Retinal pigment epithelial cell (primary cell): ENCODE measurements around the gene UGT3A1.

Experiments used
- DNase-seq: peaks from one replicate; pipeline ENCODE4 v3.0.0-alpha.2; 2010; ENCODE audit warnings: low read depth
- H3K4me3 ChIP-seq: 2 replicates; pipeline ENCODE4 v1.5.1; 2011; ENCODE audit warnings: mild to moderate bottlenecking, low read length, control low read depth, moderate library complexity
- TF ChIP-seq, protein P1 (sequence below): conservative IDR thresholded peaks from 2 replicates; pipeline ENCODE4 v1.5.1; 2011; ENCODE audit warnings: low read depth, low read length, control low read depth, inconsistent platforms

The UGT3A1 gene

DNA sequence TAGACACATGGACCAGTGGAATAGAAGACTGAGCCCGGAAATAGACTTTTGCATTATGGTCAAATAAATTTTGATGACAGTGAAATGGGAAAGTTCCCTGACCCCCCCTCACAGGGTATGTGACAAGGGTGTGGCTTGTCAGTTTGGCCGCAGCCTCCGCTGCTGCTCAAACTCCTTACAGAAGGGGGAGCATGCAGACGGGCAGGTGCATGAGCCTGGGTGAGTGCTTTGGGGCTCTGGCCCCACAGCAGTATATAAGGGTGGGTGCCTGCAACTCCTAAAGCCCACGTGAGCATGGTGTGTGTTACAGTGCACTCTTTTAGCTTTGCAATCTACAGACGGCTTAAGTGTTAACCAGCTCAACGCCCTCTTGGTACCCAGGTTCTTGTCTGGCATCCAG, 30.9 kb downstream of the UGT3A1 start:
- TF ChIP-seq, protein P1, sequence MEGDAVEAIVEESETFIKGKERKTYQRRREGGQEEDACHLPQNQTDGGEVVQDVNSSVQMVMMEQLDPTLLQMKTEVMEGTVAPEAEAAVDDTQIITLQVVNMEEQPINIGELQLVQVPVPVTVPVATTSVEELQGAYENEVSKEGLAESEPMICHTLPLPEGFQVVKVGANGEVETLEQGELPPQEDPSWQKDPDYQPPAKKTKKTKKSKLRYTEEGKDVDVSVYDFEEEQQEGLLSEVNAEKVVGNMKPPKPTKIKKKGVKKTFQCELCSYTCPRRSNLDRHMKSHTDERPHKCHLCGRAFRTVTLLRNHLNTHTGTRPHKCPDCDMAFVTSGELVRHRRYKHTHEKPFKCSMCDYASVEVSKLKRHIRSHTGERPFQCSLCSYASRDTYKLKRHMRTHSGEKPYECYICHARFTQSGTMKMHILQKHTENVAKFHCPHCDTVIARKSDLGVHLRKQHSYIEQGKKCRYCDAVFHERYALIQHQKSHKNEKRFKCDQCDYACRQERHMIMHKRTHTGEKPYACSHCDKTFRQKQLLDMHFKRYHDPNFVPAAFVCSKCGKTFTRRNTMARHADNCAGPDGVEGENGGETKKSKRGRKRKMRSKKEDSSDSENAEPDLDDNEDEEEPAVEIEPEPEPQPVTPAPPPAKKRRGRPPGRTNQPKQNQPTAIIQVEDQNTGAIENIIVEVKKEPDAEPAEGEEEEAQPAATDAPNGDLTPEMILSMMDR = no peak
- H3K4me3 ChIP-seq = no peak overlapping the region
- no peak for DNase-seq

DNA sequence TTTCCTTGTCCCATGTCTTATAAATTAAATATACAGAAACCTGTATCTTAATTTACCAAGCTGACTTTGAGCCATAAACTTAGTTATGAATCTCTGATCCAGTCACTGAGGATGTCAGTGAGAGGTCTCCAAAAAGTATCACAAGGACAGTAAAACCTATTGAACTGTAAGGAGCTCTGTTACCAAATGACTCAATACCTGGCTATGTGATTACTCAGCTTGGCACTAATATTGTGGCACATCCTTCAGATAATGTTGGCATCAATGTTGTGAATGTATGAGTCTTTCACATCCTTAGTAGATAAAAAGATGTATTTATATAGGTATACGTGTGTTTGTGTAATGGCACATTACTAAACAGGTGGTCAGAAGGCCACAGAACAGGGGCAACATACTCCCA, 34.8 kb downstream of the UGT3A1 start:
- DNase-seq = no peak
- no peak overlapping the region for H3K4me3 ChIP-seq
- TF ChIP-seq, protein P1 = no peak

DNA sequence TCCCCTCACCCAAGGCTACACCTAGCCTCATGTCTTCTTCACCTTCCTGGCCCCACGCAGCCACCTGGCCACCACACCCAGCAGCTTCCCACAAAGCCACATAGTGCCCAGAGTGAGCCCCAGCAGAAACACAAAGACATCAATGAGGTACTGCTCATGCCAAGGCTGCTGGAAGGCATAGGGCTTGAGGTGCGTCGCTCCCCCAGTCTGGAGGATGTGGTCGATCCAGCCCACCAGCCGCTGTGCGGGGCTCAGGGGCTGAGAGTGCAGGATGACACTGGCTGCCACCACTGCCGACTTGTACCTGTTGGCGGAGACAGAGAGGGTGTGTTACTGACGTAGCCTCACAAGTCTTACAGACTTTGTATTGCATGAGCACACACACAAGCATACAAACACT, 37.0 kb downstream of the UGT3A1 start:
- no peak for DNase-seq
- H3K4me3 ChIP-seq = no peak overlapping the region
- TF ChIP-seq, protein P1 = no peak

DNA sequence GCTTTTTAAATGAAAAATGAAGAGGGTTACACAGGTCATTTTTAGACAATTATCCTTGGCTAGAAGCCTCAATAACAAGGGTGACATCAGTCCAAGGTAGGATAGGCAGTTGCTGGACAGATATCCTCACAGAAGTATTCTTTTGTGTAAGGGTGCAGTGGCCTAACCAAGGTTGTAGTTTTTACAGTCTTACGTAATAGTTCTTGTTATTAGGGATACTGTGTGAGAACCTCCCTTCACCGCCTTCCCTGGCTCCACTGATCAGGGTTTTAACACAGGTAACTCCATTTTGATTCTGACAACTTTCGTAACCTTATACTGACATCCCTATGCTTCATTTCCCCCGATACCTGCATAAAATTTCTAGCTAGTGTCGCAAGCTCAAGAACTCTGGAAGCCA, 44.1 kb downstream of the UGT3A1 start:
- TF ChIP-seq, protein P1 = no peak
- no peak overlapping the region for H3K4me3 ChIP-seq
- no peak for DNase-seq

- TF ChIP-seq, protein P1 = peak; percentile 23
- DNase-seq = no peak
- no peak overlapping the region for H3K4me3 ChIP-seq
Measured at GRCh38 chr5:35939639-35940038, 51.6 kb downstream of the UGT3A1 start.

DNA sequence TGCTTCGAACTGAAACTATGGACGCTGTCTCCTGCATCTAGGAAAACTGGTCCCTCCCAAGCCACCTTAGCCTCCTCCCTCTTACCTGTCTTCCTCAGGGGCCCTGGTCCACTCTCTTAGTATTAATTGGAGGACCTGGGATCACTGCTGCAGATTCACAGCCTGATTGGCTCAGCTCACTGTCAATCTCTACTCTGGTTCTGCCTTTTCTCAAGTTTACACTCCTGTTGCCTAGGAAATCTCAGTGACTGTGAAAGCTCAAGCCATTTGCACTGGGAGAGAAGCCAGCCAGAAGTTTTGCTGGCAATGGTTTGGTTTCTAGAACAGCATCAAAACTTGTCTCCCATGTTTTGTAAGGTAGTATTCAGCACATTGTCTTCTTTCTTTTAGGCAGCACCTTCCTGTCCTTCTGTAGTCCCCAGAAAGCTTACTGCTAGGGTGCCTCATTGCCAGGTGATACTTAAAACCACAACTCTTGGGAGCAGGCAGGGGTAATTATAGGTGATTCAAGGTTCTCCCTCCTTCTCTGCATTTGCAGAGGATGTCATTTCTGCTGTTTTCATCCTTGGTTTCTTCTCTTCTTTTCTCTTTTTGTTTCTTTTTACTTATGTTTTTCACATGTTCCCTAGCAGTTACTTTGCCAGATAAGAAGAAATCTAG, 52.5 kb downstream of the UGT3A1 start, which contains the start of gene CAPSL:
Gene CAPSL, minus strand, starts transcription at position 55 of the 660 bp plus-strand sequence. CDS start 17,502 bp downstream, outside the sequence.
- no peak within 1 kb of the TSS for H3K4me3 ChIP-seq
- DNase-seq = peak; percentile 79
- TF ChIP-seq, protein P1 = no peak

GRCh38 chr5:35926389-35927051, 64.7 kb downstream of the UGT3A1 start:
- TF ChIP-seq, protein P1 = peak; percentile 81
- H3K4me3 ChIP-seq = peak overlapping the region; percentile 2
- peak; percentile 2 for DNase-seq
